Mammary epithelial cell (primary cell): ENCODE measurements around the gene ZFAND3.

Experiments
- EZH2 ChIP-seq: IDR thresholded peaks from 2 replicates; pipeline ENCODE4 v1.6.1; 2012; ENCODE audit warnings: low read length, inconsistent platforms, borderline replicate concordance
- TF ChIP-seq, protein P1 (sequence below), 2 donors: IDR thresholded peaks in 1 of 2; conservative IDR thresholded peaks in 1 of 2; 2 replicates each; pipeline ENCODE4 v1.5.1; 2011 to 2012; ENCODE audit warnings: inconsistent platforms in 2 of 2, low read length in 2 of 2, mild to moderate bottlenecking in 2 of 2, control low read depth in 1 of 2, low read depth in 1 of 2; ENCODE audit not compliant: insufficient read depth in 1 of 2; ENCODE audit errors: extremely low read depth in 1 of 2

DNA sequence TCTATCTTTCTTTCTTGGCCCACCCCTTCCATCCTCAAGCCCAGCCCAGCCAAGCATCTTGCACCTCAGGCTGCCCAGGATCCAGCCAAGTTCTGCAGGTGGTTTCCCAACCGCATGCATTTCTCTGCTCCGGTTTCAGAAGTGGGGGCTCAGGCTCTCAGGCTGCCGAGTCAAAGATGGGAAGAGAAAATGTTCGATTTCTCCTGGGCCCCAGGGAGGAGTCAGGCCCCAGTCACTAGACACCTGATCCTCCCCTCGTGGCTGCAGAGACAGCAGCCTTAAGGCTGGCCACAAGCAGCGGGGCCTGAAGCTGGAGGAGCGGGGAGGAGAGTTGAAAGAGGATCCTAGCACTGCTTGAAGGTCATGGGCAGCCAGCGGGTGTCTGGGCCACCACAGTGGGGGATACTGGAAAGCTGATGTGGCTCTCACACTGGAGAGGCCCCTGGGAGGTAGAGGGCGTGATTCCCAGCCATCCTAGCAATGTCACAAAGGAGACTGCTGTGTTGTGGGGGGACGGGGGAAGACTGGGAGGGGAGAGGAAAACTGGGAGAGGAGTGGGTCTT, 42.2 kb upstream of the ZFAND3 start:
- TF ChIP-seq, protein P1, sequence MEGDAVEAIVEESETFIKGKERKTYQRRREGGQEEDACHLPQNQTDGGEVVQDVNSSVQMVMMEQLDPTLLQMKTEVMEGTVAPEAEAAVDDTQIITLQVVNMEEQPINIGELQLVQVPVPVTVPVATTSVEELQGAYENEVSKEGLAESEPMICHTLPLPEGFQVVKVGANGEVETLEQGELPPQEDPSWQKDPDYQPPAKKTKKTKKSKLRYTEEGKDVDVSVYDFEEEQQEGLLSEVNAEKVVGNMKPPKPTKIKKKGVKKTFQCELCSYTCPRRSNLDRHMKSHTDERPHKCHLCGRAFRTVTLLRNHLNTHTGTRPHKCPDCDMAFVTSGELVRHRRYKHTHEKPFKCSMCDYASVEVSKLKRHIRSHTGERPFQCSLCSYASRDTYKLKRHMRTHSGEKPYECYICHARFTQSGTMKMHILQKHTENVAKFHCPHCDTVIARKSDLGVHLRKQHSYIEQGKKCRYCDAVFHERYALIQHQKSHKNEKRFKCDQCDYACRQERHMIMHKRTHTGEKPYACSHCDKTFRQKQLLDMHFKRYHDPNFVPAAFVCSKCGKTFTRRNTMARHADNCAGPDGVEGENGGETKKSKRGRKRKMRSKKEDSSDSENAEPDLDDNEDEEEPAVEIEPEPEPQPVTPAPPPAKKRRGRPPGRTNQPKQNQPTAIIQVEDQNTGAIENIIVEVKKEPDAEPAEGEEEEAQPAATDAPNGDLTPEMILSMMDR (conservative IDR thresholded peaks at IDR 0.05 in 1 of 2, IDR thresholded peaks at IDR 0.05 in 1 of 2; ENCODE audit: extremely low read depth in 1 of 2, insufficient read depth in 1 of 2, low read depth in 1 of 2, low read length in 2 of 2) = no peak
- no peak for TF ChIP-seq EZH2
